Neural progenitor cell (in vitro differentiated cells): ENCODE measurements around the gene CHD2. TPM values are rescaled to one million over a fixed set of nuclear protein-coding genes. Genes with fewer than 3 reads are reported as not detected.

ENCODE experiments used
- DNase-seq: peaks from one replicate; pipeline ENCODE4 v3.0.0-alpha.2; 2016; ENCODE audit warnings: low spot score
- H2AFZ ChIP-seq: fragments of 200-600 bp; sonication (generic); replicated peaks from 2 replicates; pipeline ENCODE4 v1.6.1; 2016; ENCODE audit warnings: antibody characterized with exemption
- H3F3A ChIP-seq: fragments of 200-600 bp; sonication (generic); 2 replicates; pipeline ENCODE4 v1.6.1; 2016; ENCODE audit warnings: antibody characterized with exemption, low read depth
- H3K27ac ChIP-seq: fragments of 200-600 bp; sonication (generic); 2 replicates; pipeline ENCODE4 v1.5.1; 2016; ENCODE audit warnings: mild to moderate bottlenecking
- H3K27me3 ChIP-seq: fragments of 200-600 bp; sonication (generic); 2 replicates; pipeline ENCODE4 v1.6.1; 2016; ENCODE audit warnings: mild to moderate bottlenecking, moderate library complexity
- H3K36me3 ChIP-seq: fragments of 200-600 bp; sonication (generic); 2 replicates; pipeline ENCODE4 v1.5.1; 2016
- H3K4me1 ChIP-seq: fragments of 200-600 bp; sonication (generic); 2 replicates; pipeline ENCODE4 v1.6.1; 2016; ENCODE audit warnings: mixed run types
- H3K4me2 ChIP-seq: fragments of 200-600 bp; sonication (generic); 2 replicates; pipeline ENCODE4 v1.6.1; 2016
- H3K4me3 ChIP-seq: fragments of 200-600 bp; sonication (generic); 2 replicates; pipeline ENCODE4 v1.5.1; 2016
- H3K79me2 ChIP-seq: fragments of 200-600 bp; sonication (generic); 2 replicates; pipeline ENCODE4 v1.6.1; 2016; ENCODE audit warnings: low read depth
- H3K9ac ChIP-seq: fragments of 200-600 bp; sonication (generic); 2 replicates; pipeline ENCODE4 v1.6.1; 2016
- H3K9me3 ChIP-seq: fragments of 200-600 bp; sonication (generic); 2 replicates; pipeline ENCODE4 v1.5.1; 2016; ENCODE audit warnings: low read depth
- H4K20me1 ChIP-seq: fragments of 200-600 bp; sonication (generic); 2 replicates; pipeline ENCODE4 v1.6.1; 2016; ENCODE audit warnings: low read depth
- H3K27ac Mint-ChIP-seq: 3 replicates; pipeline ENCODE4 v1.8.0; 2021; ENCODE audit warnings: mixed read lengths
- H3K27me3 Mint-ChIP-seq: 2 replicates; pipeline ENCODE4 v1.8.0; 2022; ENCODE audit warnings: low read depth, mild to moderate bottlenecking, inconsistent platforms, moderate library complexity, mixed read lengths; ENCODE audit not compliant: insufficient read depth
- H3K36me3 Mint-ChIP-seq: 3 replicates; pipeline ENCODE4 v1.8.0; 2021; ENCODE audit warnings: mixed read lengths
- H3K4me1 Mint-ChIP-seq: 3 replicates; pipeline ENCODE4 v1.8.0; 2021; ENCODE audit warnings: mixed read lengths
- H3K4me3 Mint-ChIP-seq: 3 replicates; pipeline ENCODE4 v1.8.0; 2021; ENCODE audit warnings: mild to moderate bottlenecking, moderate library complexity, mixed read lengths
- H3K9me3 Mint-ChIP-seq: 3 replicates; pipeline ENCODE4 v1.8.0; 2020; ENCODE audit warnings: mixed read lengths
- EZH2 ChIP-seq: fragments of 200-600 bp; sonication (generic); IDR thresholded peaks from 2 replicates; pipeline ENCODE4 v1.6.1; 2017; ENCODE audit warnings: antibody characterized with exemption, mild to moderate bottlenecking, moderate library complexity
- EZH2phosphoT487 ChIP-seq: fragments of 200-600 bp; sonication (generic); IDR thresholded peaks from 2 replicates; pipeline ENCODE4 v1.6.1; 2017; ENCODE audit warnings: antibody characterized with exemption
- total RNA-seq: library from RNA; depleted of rRNA; stranded (reverse); fragments of >200 nt; gene quantifications from 2 replicates; pipeline ENCODE4 v1.2.3, GENCODE V29; 2015; ENCODE audit warnings: low replicate concordance
- TF ChIP-seq, protein P1 (sequence below): fragments of 200-600 bp; sonication (generic); IDR thresholded peaks from 2 replicates; pipeline ENCODE4 v1.5.1; 2017; ENCODE audit warnings: antibody characterized with exemption, mild to moderate bottlenecking

The CHD2 gene
- total RNA-seq, 1 donor from 2014 or later, result 128 TPM

DNA sequence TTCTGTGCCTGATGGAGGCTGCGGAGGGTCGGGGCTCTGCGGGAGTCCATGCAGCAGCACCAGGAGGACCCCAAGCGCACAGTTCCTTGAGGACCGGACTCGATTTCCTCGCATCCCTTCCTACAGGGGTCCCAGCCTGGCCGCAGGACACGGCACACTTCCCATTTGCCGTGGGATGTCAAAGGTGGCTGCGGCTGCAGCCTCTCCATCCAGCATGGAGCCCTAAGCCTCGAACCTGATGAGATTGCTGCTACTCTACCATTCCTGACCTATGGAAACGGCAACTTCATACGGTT lies 148.2 kb downstream of the CHD2 start:
- Mint-ChIP-seq H3K9me3 (peaks cover 15% of the 10 kb centered on the region), H3K4me1 (peaks cover 4% of the 10 kb centered on the region), H3K36me3 (peaks cover 46% of the 10 kb centered on the region), H3K4me3 (no peak overlapping the region), H3K27ac (no peak overlapping the region), H3K27me3 (peaks cover 6% of the 10 kb centered on the region)
- Histone ChIP-seq H3K4me2 (no peak overlapping the region), H3F3A (peaks cover 83% of the 10 kb centered on the region), H3K9me3 (no peaks in the 10 kb centered on the region), H3K27me3 (no peaks in the 10 kb centered on the region), H2AFZ (no peak overlapping the region), H3K79me2 (peaks cover 76% of the 10 kb centered on the region), H3K9ac (no peak overlapping the region), H3K36me3 (peaks cover 14% of the 10 kb centered on the region), H3K4me3 (no peak overlapping the region), H3K4me1 (no peaks in the 10 kb centered on the region), H3K27ac (peak overlapping the region; percentile 76), H4K20me1 (peaks cover 99% of the 10 kb centered on the region)
- no peak for DNase-seq
- TF ChIP-seq, protein P1, sequence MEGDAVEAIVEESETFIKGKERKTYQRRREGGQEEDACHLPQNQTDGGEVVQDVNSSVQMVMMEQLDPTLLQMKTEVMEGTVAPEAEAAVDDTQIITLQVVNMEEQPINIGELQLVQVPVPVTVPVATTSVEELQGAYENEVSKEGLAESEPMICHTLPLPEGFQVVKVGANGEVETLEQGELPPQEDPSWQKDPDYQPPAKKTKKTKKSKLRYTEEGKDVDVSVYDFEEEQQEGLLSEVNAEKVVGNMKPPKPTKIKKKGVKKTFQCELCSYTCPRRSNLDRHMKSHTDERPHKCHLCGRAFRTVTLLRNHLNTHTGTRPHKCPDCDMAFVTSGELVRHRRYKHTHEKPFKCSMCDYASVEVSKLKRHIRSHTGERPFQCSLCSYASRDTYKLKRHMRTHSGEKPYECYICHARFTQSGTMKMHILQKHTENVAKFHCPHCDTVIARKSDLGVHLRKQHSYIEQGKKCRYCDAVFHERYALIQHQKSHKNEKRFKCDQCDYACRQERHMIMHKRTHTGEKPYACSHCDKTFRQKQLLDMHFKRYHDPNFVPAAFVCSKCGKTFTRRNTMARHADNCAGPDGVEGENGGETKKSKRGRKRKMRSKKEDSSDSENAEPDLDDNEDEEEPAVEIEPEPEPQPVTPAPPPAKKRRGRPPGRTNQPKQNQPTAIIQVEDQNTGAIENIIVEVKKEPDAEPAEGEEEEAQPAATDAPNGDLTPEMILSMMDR, result no peak
- TF ChIP-seq EZH2phosphoT487 (no peak), EZH2 (no peak)

GRCh38 chr15:93048759-93049161 lies 148.6 kb downstream of the CHD2 start:
- TF ChIP-seq, protein P1, result no peak
- Mint-ChIP-seq H3K27me3 (peaks cover 6% of the 10 kb centered on the region), H3K27ac (no peak overlapping the region), H3K36me3 (peaks cover 48% of the 10 kb centered on the region), H3K4me3 (no peak overlapping the region), H3K4me1 (peaks cover 4% of the 10 kb centered on the region), H3K9me3 (peaks cover 15% of the 10 kb centered on the region)
- Histone ChIP-seq H3K27me3 (no peaks in the 10 kb centered on the region), H3K79me2 (peaks cover 80% of the 10 kb centered on the region), H3K9me3 (no peaks in the 10 kb centered on the region), H3F3A (peaks cover 82% of the 10 kb centered on the region), H3K4me3 (no peak overlapping the region), H3K36me3 (peaks cover 14% of the 10 kb centered on the region), H4K20me1 (peaks cover 100% of the 10 kb centered on the region), H2AFZ (no peak overlapping the region), H3K4me2 (no peak overlapping the region), H3K4me1 (no peaks in the 10 kb centered on the region), H3K27ac (peak overlapping the region; percentile 76), H3K9ac (no peak overlapping the region)
- DNase-seq, result no peak

- no peaks in the 10 kb centered on the region for H3K4me1 ChIP-seq
- peaks cover 82% of the 10 kb centered on the region for H3F3A ChIP-seq
- H3K27ac Mint-ChIP-seq, result no peak overlapping the region
- peaks cover 6% of the 10 kb centered on the region for H3K27me3 Mint-ChIP-seq
- no peak overlapping the region for H3K4me3 Mint-ChIP-seq
- no peak for TF ChIP-seq EZH2
- TF ChIP-seq EZH2phosphoT487, result no peak
- TF ChIP-seq, protein P1, result no peak
- H3K4me2 ChIP-seq, result no peak overlapping the region
- no peak overlapping the region for H3K4me3 ChIP-seq
- no peak for DNase-seq
- no peaks in the 10 kb centered on the region for H3K9me3 ChIP-seq
- H3K4me1 Mint-ChIP-seq, result peaks cover 4% of the 10 kb centered on the region
- peaks cover 84% of the 10 kb centered on the region for H3K79me2 ChIP-seq
- H3K36me3 Mint-ChIP-seq, result peaks cover 52% of the 10 kb centered on the region
- no peak overlapping the region for H2AFZ ChIP-seq
- peaks cover 15% of the 10 kb centered on the region for H3K9me3 Mint-ChIP-seq
- no peaks in the 10 kb centered on the region for H3K27me3 ChIP-seq
- peaks cover 100% of the 10 kb centered on the region for H4K20me1 ChIP-seq
- no peak overlapping the region for H3K9ac ChIP-seq
- peak overlapping the region; percentile 76 for H3K27ac ChIP-seq
- H3K36me3 ChIP-seq, result peaks cover 14% of the 10 kb centered on the region
Measured at GRCh38 chr15:93049233-93049632, 149.1 kb downstream of the CHD2 start.
